Measurements from ENCODE around the gene MICA.

DNA sequence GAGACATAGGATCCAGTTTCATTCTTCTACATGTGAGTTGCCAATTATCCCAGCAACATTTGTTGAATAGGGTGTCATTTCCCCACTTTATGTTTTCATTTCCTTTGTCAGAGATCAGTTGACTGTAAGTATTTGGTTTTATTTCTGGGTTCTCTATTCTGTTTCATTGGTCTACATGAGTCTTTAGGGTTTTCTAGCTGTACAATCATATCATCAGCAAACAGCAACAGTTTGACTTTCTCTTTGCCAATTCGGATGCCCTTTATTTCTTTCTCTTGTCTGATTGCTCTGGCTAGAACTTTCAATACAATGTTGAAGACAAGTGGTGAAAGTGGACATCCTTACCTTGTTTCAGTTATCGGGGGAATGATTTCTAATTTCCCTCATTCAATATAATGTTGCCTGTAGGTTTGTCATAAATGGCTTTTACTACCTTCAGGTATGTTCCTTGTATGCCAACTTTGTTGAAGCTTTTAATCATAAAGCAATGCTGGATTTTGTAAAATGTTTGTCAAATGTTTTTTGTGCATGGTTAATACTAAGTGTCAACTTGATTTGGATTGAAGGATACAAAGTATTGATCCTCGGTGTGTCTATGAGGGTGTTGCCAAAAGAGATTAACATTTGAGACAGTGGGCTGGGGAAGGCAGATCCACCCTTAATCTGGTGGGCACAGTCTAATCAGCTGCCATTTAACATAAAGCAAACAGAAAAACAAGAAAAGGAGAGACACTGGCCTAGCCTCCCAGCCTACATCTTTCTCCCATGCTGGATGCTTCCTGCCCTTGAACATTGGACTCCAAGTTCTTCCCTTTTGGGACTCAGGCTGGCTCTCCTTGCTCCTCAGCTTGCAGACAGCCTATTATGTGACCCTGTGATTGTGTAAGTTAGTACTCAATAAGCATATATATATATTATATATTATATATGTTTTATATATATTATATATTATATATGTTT lies 23.3 kb downstream of the MICA start:
- TF ChIP-seq, protein P1, sequence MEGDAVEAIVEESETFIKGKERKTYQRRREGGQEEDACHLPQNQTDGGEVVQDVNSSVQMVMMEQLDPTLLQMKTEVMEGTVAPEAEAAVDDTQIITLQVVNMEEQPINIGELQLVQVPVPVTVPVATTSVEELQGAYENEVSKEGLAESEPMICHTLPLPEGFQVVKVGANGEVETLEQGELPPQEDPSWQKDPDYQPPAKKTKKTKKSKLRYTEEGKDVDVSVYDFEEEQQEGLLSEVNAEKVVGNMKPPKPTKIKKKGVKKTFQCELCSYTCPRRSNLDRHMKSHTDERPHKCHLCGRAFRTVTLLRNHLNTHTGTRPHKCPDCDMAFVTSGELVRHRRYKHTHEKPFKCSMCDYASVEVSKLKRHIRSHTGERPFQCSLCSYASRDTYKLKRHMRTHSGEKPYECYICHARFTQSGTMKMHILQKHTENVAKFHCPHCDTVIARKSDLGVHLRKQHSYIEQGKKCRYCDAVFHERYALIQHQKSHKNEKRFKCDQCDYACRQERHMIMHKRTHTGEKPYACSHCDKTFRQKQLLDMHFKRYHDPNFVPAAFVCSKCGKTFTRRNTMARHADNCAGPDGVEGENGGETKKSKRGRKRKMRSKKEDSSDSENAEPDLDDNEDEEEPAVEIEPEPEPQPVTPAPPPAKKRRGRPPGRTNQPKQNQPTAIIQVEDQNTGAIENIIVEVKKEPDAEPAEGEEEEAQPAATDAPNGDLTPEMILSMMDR (IDR thresholded peaks at IDR 0.05) = no peak
- no peak for TF ChIP-seq POLR2A (IDR thresholded peaks at IDR 0.05)
